CD4-positive, alpha-beta T cell treated with Interleukin-15 for 1 hour (primary cell): ENCODE results near the gene CDA.

ENCODE experiments used
- DNase-seq: peaks from one replicate; pipeline ENCODE4 v3.0.0-alpha.2; 2020

CDA gene

GRCh38 chr1:20588634-20589225 is at the start of gene CDA:
Gene CDA, plus strand, starts transcription at chr1:20589097. Its CDS starts 33 bp downstream, at chr1:20589130.
- peak; percentile 36 for DNase-seq

GRCh38 chr1:20540281-20540680 is 48.6 kb upstream of the CDA start:
- no peak for DNase-seq

- DNase-seq, result no peak
Observed at GRCh38 chr1:20546637-20547036, 42.3 kb upstream of the CDA start.

DNA sequence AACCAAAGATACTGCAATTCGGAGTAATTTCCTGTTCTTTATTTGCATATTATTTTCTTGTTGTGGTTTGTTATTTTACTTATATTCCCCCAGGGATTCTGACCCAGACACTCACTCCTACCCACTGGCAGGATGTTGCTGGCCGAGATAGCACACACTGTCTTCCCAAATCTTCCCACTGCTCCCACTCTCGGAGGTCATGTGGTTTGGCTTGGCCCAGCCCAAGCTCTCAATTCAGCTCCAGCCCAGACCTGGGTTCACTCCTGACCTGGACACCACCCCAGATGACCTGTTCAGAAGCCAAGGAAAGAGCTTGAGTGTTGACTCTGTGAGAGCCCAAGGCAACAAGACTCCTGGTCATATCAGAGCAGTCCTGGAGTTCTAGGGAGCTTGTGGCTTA is 37.7 kb upstream of the CDA start:
- DNase-seq, result no peak

GRCh38 chr1:20551945-20552727 is 36.8 kb upstream of the CDA start, which contains the start of gene FAM43B:
Gene FAM43B, plus strand, starts transcription at chr1:20552573. Its CDS starts 401 bp downstream, at chr1:20552974.
- DNase-seq, result no peak

DNA sequence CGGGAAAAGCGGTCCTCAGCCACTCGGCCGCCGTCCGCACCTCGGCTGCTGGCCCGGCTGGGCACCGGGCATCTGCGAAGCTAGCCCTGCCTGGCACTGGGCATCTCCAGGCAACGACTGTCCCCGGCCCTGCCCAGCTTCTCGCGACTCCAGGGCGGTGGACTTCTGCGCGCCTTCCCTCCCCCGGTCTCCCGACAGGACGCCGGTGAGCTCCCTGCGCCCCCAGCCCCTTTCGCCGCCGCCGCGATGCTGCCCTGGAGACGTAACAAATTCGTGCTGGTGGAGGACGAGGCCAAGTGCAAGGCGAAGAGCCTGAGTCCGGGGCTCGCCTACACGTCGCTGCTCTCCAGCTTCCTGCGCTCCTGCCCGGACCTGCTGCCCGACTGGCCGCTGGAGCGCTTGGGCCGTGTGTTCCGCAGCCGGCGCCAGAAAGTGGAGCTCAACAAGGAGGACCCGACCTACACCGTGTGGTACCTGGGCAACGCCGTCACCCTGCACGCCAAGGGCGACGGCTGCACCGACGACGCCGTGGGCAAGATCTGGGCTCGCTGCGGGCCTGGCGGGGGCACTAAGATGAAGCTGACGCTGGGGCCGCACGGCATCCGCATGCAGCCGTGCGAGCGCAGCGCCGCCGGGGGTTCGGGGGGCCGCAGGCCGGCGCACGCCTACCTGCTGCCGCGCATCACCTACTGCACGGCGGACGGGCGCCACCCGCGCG is 36.0 kb upstream of the CDA start:
- no peak for DNase-seq

- DNase-seq, result no peak
Observed at GRCh38 chr1:20555025-20555757, 33.7 kb upstream of the CDA start.

- DNase-seq, result no peak
Observed at GRCh38 chr1:20555758-20556120, 33.2 kb upstream of the CDA start.

DNA sequence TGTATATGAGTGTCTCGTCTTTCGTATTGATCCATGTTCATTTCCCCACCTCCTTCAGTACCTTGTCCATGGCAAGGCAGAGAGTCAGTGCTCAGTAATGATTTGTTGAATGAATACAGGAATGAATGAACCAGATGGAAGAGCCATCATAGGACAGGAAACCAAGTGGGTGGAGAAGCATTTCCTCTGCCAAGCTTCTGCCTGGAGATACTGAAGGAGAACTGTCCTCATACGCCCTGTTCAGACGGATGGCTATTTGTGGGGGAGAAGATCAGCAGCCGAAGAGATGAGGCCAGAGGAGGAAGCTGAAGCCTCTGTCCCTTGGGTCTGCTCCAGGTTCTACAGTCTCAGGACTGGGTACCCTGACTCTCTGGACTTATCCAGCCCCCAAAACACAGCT is 30.7 kb upstream of the CDA start:
- no peak for DNase-seq

- no peak for DNase-seq
Observed at GRCh38 chr1:20560966-20561365, 27.9 kb upstream of the CDA start.

DNA sequence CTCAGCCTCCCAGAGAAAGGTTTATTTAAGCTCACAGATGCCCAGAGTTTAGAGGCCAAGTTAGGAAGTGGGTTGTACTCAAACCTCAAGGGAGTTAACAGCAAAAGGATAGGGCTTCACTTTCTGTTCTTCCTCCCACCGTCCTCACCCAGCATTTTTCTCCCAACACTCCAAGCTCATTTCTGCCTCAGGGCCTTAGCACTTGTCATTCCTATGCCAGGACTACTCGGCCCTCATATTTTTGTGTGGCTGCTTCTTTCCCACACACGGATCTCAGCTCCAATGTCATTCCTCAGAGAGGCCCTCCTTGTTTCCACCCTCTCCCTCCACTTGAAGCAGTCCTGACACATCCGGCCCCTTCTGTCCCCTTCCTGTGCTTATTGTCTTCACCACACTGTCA is 23.7 kb upstream of the CDA start:
- no peak for DNase-seq

DNA sequence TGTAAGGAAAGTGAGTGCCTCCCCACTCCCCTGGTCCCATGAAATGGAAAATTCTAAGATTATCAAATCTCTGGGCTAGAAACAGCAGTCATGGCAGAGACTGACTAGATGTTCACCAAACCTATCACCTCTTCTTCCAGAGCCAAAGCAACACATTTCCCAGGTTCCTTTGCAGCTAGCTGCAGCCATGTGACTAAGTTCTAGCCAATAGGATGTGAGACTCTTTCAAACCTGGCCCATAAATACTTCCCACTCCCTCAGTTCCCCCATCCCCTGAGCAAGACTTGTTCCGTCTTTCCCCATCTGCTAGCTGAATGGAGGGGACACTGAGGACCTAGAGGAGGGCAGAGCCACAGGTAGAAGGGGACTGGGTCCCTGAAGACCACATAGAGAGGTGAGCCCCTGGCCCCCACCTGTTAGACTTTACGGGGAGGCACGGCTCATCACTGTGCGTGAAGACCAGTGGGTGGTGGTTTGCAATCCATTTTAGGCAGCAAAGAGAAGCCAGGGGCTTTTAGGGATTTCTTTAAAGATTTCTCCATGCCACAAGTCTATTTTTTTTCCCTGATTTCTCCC is 19.3 kb upstream of the CDA start:
- no peak for DNase-seq

GRCh38 chr1:20571427-20571826 is 17.5 kb upstream of the CDA start:
- no peak for DNase-seq

DNA sequence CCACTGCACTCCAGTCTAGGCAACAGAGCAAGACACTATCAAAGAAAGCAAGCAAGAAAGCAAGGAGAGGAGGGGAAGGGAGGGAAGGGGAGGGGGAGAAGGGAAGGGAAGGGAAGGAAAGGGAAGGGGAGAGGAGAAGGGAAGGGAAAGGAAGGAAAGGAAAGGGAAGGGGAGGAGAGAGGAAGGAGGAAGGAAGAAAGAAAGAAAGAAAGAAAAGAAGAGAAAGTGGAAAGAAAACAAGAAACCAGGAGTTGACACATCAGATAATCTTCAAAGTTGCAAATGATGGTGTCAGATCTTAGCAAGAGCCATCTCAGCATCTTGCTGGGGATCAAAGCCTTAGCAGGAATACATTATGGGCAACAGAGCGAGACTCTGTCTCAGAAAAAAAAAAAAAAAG is 14.9 kb upstream of the CDA start:
- no peak for DNase-seq

GRCh38 chr1:20574686-20575540 is 14.0 kb upstream of the CDA start:
- peak; percentile 67 for DNase-seq

GRCh38 chr1:20575541-20576336 is 13.2 kb upstream of the CDA start:
- DNase-seq, result no peak

DNA sequence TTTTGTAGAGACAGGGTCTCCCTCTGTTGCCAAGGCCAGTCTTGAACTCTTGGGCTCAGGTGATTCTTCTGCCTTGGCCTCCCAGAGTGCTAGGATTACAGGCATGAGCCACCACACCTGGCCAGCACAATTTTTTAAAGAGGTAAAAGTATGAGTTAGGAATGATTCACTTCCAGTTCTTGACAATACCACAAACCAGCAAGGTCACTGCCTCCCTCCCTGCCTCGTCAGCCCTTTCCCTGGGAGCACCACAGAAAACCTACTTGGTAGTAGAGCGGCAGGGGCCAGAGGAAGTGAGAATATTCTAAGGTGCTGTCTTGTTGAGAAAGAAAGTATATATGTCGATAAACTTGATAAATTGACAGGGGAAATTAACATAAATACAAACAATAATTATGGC is 10.8 kb upstream of the CDA start:
- DNase-seq, result no peak

GRCh38 chr1:20578721-20579395 is 10.0 kb upstream of the CDA start:
- no peak for DNase-seq

DNA sequence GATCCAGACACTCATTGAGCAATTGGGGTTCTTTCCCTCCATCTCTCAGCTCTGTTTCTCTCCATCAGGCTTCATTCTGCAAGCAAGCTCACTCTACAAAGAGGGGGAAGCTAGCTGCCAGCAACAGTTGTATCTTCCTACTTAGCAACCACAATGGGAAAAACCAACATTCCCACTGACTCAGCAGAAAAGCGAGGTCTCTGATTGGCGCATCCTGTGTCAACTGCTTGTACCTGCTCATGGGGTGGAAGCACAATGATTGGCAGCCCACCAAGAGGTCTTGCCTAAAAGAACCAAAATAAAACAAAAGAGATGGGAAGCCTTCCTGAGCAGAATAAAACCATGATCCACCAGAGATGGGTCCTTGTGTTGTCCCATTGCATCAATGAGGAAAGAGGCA is 4.0 kb upstream of the CDA start:
- no peak for DNase-seq

GRCh38 chr1:20586953-20587660 is 1.8 kb upstream of the CDA start:
- DNase-seq, result no peak
